Endothelial cell of umbilical vein (primary cell): Measurements from ENCODE around the gene CFAP46. TPM values are rescaled to one million over a fixed set of nuclear protein-coding genes. Genes with fewer than 3 reads are reported as not detected.

Source experiments
- BruUV-seq: library from RNA; stranded (reverse); fragments of 400-500 nt; replicated peaks from 2 replicates; lab custom pipeline; 2021; lab: Mats Ljungman, UMichigan
- CTCF ChIA-PET: fragments of 300-600, 350-600 bp; sonication (Branson Sonifier 250); formaldehyde crosslinking; loops from one replicate; lab custom pipeline; 2021; ENCODE audit warnings: antibody characterized with exemption, inconsistent platforms; lab: Charles Lee
- POLR2A ChIA-PET: fragments of 300-600, 350-600 bp; sonication (Branson Sonifier 250); formaldehyde crosslinking; loops from one replicate; lab custom pipeline; 2021; ENCODE audit warnings: antibody characterized with exemption, inconsistent platforms; lab: Charles Lee
- DNase-seq: peaks from one replicate; pipeline ENCODE4 v3.0.0-alpha.2; 2011; ENCODE audit warnings: low read depth, low spot score
- FAIRE-seq: peaks from 2 replicates; lab custom pipeline; 2011; peaks lifted over from hg19 to GRCh38; lab: Jason Lieb, UNC
- H2AFZ ChIP-seq: 2 replicates; pipeline ENCODE4 v1.6.0; 2012; ENCODE audit warnings: low read depth, low read length, control low read depth, inconsistent platforms
- H3K27ac ChIP-seq: 2 replicates; pipeline ENCODE4 v1.5.1; 2011; ENCODE audit warnings: low read depth, mild to moderate bottlenecking, control low read depth, low read length, moderate library complexity; ENCODE audit not compliant: insufficient read depth
- H3K27me3 ChIP-seq, 2 experiments: 2 replicates each; pipeline versions ENCODE4 v1.6.0 to v1.6.1; 2011; ENCODE audit warnings: low read length in 2 of 2, mixed read lengths in 1 of 2; ENCODE audit not compliant: control insufficient read depth in 2 of 2, insufficient read depth in 2 of 2
- H3K36me3 ChIP-seq, 2 experiments: 2 replicates in 1 of 2; 3 replicates in 1 of 2; pipeline ENCODE4 v1.5.1; 2011; ENCODE audit warnings: low read length in 2 of 2, mild to moderate bottlenecking in 1 of 2, moderate library complexity in 1 of 2; ENCODE audit not compliant: control insufficient read depth in 2 of 2, insufficient read depth in 2 of 2; ENCODE audit errors: extremely low read depth in 1 of 2
- H3K4me1 ChIP-seq: 3 replicates; pipeline ENCODE4 v1.5.1; 2011; ENCODE audit warnings: mild to moderate bottlenecking, low read length; ENCODE audit not compliant: control insufficient read depth, insufficient read depth; ENCODE audit errors: extremely low read depth
- H3K4me2 ChIP-seq: 2 replicates; pipeline ENCODE4 v1.6.1; 2011; ENCODE audit warnings: low read length, control low read depth, mixed read lengths; ENCODE audit not compliant: insufficient read depth
- H3K4me3 ChIP-seq, 3 experiments: fragments of 200-600 bp in 1 of 3; sonication (generic), shearing (Covaris generic) in 1 of 3; replicated peaks in 1 of 3; 2 replicates each; pipeline ENCODE4 v1.5.1; 2011 to 2016; ENCODE audit warnings: control low read depth in 3 of 3, low read length in 3 of 3, mild to moderate bottlenecking in 2 of 3, inconsistent platforms in 1 of 3, low read depth in 1 of 3, moderate library complexity in 1 of 3; ENCODE audit not compliant: insufficient read depth in 1 of 3
- H3K79me2 ChIP-seq: 2 replicates; pipeline ENCODE4 v1.6.0; 2012; ENCODE audit warnings: low read length, inconsistent platforms; ENCODE audit not compliant: control insufficient read depth, insufficient read depth
- H3K9ac ChIP-seq: replicated peaks from 2 replicates; pipeline ENCODE3; 2011; ENCODE audit warnings: low read length, control low read depth; ENCODE audit not compliant: insufficient read depth; ENCODE audit errors: extremely low read depth
- H3K9me1 ChIP-seq: replicated peaks from 3 replicates; pipeline ENCODE4 v1.6.0; 2011; ENCODE audit warnings: mild to moderate bottlenecking, low read length; ENCODE audit not compliant: control insufficient read depth, insufficient read depth; ENCODE audit errors: extremely low read depth
- H3K9me3 ChIP-seq: replicated peaks from 2 replicates; pipeline ENCODE4 v1.5.1; 2012; ENCODE audit warnings: low read length, inconsistent platforms; ENCODE audit not compliant: control insufficient read depth, insufficient read depth
- H4K20me1 ChIP-seq: replicated peaks from 2 replicates; pipeline ENCODE3; 2011; ENCODE audit warnings: mild to moderate bottlenecking, low read length; ENCODE audit not compliant: control insufficient read depth, insufficient read depth; ENCODE audit errors: extremely low read depth
- EZH2 ChIP-seq: IDR thresholded peaks from 2 replicates; pipeline ENCODE4 v1.6.1; 2012; ENCODE audit warnings: borderline replicate concordance, low read depth, mild to moderate bottlenecking, moderate library complexity, low read length, inconsistent platforms; ENCODE audit not compliant: severe bottlenecking
- FOS ChIP-seq: IDR thresholded peaks from 2 replicates; pipeline ENCODE4 v1.6.1; 2011; ENCODE audit warnings: mild to moderate bottlenecking, low read length, moderate library complexity, borderline replicate concordance; ENCODE audit not compliant: insufficient read depth
- GATA2 ChIP-seq: IDR thresholded peaks from 2 replicates; pipeline ENCODE4 v1.7.0; 2011; ENCODE audit warnings: low read depth, mild to moderate bottlenecking, moderate library complexity, mixed read lengths, low read length; ENCODE audit not compliant: insufficient read length, insufficient read depth
- JUN ChIP-seq: IDR thresholded peaks from 2 replicates; pipeline ENCODE4 v1.6.1; 2011; ENCODE audit warnings: borderline replicate concordance, low read depth; ENCODE audit not compliant: insufficient read length, insufficient read depth
- MYC ChIP-seq: IDR thresholded peaks from one replicate; pipeline ENCODE4 v1.6.1; 2011; ENCODE audit warnings: mild to moderate bottlenecking, low read depth, low read length
- POLR2A ChIP-seq: IDR thresholded peaks from 2 replicates; pipeline ENCODE4 v1.6.1; 2012; ENCODE audit warnings: low read depth, mild to moderate bottlenecking, control low read depth, low read length
- POLR2AphosphoS5 ChIP-seq: IDR thresholded peaks from 2 replicates; pipeline ENCODE4 v1.6.1; 2012; ENCODE audit warnings: low read depth, mild to moderate bottlenecking, control low read depth, low read length, moderate library complexity; ENCODE audit not compliant: insufficient read depth
- dilution Hi-C: fragments of 300-500 bp; cut with MboI; formaldehyde crosslinking; loops from one replicate; pipeline ENCODE4 v1.15.0; 2019; ENCODE audit warnings: low sequenced_read_pairs; ENCODE audit not compliant: extremely low pct_ligation_motif_present
- intact Hi-C: fragments of 100-400 bp; cut with micrococcal nuclease; formaldehyde crosslinking; loops from one replicate; pipeline ENCODE4 v1.10.0; 2022
- polyA plus RNA-seq, 4 experiments: library from polyadenylated mRNA; depleted of rRNA in 3 of 4; stranded (reverse) in 3 of 4; unstranded in 1 of 4; fragments of >200 nt; gene quantifications; 2 replicates each; pipeline versions ENCODE4 v1.2.1 to v1.2.3, GENCODE V29; 2011 to 2012; ENCODE audit warnings: missing spikeins in 1 of 4
- total RNA-seq: library from RNA; stranded (reverse); gene quantifications from 2 replicates; pipeline ENCODE4 v1.2.3, GENCODE V29; 2021
- TF ChIP-seq, protein P1 (sequence below): IDR thresholded peaks from 2 replicates; pipeline ENCODE4 v1.6.1; 2011; ENCODE audit not compliant: insufficient read depth, insufficient read length

The CFAP46 gene
- total and polyA plus RNA-seq, 2 donors (not counting 3 experiments of a cell fraction or from before 2014, with no cell fraction given): 0.75 to 0.98 TPM

DNA sequence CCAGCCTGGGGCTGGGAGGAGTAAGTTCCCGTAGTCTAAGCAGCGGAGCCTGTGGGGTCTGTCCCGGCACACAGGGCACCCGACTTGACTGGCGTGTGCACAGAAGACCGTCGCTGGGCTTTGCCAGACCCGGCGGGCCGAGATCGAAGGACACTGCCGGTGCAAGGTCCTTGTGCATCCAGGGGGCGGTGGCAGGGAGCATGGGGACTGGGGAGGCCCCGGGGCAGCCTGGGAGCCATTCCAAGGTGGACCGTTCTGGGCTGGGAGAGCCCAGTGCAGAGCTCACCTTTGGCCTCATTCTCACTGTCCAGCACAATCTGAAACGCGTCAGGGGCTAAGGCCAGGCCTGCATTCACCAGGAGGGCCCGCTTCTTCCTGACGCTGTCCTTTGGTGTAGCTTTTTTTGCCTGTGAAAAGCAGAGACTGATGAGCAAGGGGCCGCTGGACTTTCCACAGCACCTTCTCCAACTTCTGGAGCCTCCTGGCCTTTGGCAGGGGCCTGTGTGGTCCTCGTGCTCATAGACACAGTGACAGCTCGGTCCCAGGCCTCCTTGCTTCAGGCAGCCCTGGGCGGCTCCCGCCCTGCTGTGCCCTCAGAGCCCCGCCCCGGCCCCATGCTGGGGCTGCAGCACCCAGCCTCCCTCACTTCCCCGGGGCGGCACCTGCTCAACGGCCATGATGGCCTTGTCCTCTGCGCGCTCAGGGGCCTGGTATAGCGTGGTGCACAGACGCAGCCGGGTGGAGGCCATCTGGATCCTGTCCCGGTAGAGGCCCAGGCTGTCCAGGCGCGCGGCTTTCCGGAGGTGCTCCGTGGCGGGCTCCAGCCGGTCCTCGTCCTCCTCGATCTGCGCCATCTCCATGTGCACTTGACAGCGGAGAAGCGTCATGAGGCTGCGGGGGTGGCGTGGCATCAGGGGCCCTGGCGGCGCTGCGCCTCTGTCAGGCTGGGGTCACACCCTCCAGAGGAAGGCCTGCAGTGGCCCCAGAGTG is 20.3 kb downstream of the CFAP46 start:
- ChIA-PET CTCF (no interaction called here), POLR2A (no interaction called here)
- H3K27ac ChIP-seq: no peak overlapping the region
- no peaks in the 10 kb centered on the region for H3K4me1 ChIP-seq
- BruUV-seq: no TSS peak
- FAIRE-seq: no peak
- no peak overlapping the region for H2AFZ ChIP-seq
- no peak overlapping the region for H3K9ac ChIP-seq
- intact Hi-C loops: no loop called here
- DNase-seq: no peak
- no peaks in the 10 kb centered on the region for H3K36me3 ChIP-seq
- no peak for TF ChIP-seq EZH2
- no peak for TF ChIP-seq POLR2A
- no peak for TF ChIP-seq FOS
- dilution Hi-C loops: no loop called here
- H3K9me1 ChIP-seq: no peaks in the 10 kb centered on the region
- no peaks in the 10 kb centered on the region for H4K20me1 ChIP-seq
- no peaks in the 10 kb centered on the region for H3K9me3 ChIP-seq
- no peak overlapping the region for H3K4me3 ChIP-seq
- no peak overlapping the region for H3K4me2 ChIP-seq
- no peaks in the 10 kb centered on the region for H3K27me3 ChIP-seq
- H3K79me2 ChIP-seq: no peaks in the 10 kb centered on the region

DNA sequence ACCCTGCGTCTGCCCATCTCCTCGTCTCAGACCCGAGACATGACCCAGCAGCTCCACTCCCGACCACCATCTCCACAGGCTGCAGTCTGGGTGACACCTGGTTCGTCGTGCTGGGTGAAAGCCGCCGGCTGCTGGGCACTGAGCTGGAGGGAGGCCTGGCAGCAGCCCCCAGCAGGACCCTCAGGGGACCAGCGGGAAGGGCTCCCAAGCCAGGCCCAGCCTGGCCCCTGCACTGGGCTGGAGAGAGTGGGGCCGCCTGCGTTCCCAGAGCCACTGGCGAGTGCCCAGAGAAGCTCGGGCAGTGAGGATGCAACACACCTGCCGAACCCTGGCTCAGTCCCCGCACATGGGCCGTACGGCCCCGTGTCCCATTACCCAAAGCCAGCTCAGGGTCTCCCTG is 21.3 kb downstream of the CFAP46 start:
- Histone ChIP-seq H3K4me3 (no peak overlapping the region), H3K9ac (no peak overlapping the region), H3K27me3 (no peaks in the 10 kb centered on the region), H3K36me3 (no peaks in the 10 kb centered on the region), H3K4me2 (no peak overlapping the region), H3K79me2 (no peaks in the 10 kb centered on the region), H3K9me1 (no peaks in the 10 kb centered on the region), H3K27ac (no peak overlapping the region), H4K20me1 (no peaks in the 10 kb centered on the region), H2AFZ (no peak overlapping the region), H3K9me3 (no peaks in the 10 kb centered on the region), H3K4me1 (no peaks in the 10 kb centered on the region)
- intact Hi-C loops: no loop called here
- FAIRE-seq: no peak
- ChIA-PET CTCF (no interaction called here), POLR2A (no interaction called here)
- dilution Hi-C loops: no loop called here
- TF ChIP-seq JUN (no peak), POLR2AphosphoS5 (no peak), MYC (no peak), FOS (no peak), GATA2 (no peak), EZH2 (no peak), POLR2A (no peak)
- TF ChIP-seq, protein P1, sequence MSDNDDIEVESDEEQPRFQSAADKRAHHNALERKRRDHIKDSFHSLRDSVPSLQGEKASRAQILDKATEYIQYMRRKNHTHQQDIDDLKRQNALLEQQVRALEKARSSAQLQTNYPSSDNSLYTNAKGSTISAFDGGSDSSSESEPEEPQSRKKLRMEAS: no peak
- no peak for DNase-seq
- no TSS peak for BruUV-seq
